AG04449 (cell line): Measurements from ENCODE around the gene ZNF304.
A peak's percentile ranks its signal among the peaks of the same experiment; 100 is the strongest.

Experiments
- CTCF ChIA-PET: fragments of 350-600 bp; formaldehyde crosslinking; extraction: SDS; loops from one replicate; lab custom pipeline; 2021; ENCODE audit warnings: antibody characterized with exemption; lab: Yijun Ruan, JAX
- POLR2A ChIA-PET: fragments of 400-600, 350-600 bp; formaldehyde crosslinking; extraction: SDS; loops from one replicate; lab custom pipeline; 2020; ENCODE audit warnings: antibody characterized with exemption, inconsistent platforms; lab: Yijun Ruan, JAX
- DNase-seq: peaks from one replicate; pipeline ENCODE4 v3.0.0-alpha.2; 2010; ENCODE audit warnings: low read depth, low spot score
- H3K4me3 ChIP-seq: 2 replicates; pipeline ENCODE4 v1.5.1; 2011; ENCODE audit warnings: low read depth, mild to moderate bottlenecking, control low read depth, low read length
- TF ChIP-seq, protein P1 (sequence below): IDR thresholded peaks from one replicate; pipeline ENCODE4 v1.5.1; 2011; ENCODE audit warnings: mild to moderate bottlenecking, moderate library complexity, low read length, control low read depth, inconsistent platforms; ENCODE audit not compliant: insufficient read depth; ENCODE audit errors: missing control alignments

The ZNF304 gene

DNA sequence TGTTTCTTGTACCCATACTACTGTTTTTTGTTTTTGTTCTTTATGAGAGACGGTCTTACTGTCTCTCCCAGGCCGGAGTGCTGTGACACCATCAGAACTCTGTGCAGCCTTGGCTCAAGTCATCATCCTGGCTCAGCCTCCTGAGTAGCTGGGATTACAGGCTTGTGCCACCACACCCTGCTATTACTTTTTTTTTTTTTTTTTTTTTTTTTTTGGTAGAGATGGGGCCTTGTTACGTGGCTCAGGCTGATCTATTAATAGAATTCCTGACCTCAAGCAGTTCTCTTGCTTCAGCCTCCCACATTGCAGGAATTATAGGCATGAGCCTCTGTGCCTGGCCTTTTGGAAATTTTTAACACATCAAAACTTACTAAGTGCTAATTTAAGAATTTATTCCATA is 2.9 kb upstream of the ZNF304 start:
- peak; percentile 21 for DNase-seq
- TF ChIP-seq, protein P1, sequence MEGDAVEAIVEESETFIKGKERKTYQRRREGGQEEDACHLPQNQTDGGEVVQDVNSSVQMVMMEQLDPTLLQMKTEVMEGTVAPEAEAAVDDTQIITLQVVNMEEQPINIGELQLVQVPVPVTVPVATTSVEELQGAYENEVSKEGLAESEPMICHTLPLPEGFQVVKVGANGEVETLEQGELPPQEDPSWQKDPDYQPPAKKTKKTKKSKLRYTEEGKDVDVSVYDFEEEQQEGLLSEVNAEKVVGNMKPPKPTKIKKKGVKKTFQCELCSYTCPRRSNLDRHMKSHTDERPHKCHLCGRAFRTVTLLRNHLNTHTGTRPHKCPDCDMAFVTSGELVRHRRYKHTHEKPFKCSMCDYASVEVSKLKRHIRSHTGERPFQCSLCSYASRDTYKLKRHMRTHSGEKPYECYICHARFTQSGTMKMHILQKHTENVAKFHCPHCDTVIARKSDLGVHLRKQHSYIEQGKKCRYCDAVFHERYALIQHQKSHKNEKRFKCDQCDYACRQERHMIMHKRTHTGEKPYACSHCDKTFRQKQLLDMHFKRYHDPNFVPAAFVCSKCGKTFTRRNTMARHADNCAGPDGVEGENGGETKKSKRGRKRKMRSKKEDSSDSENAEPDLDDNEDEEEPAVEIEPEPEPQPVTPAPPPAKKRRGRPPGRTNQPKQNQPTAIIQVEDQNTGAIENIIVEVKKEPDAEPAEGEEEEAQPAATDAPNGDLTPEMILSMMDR: no peak
- ChIA-PET POLR2A (no interaction called here), CTCF (no interaction called here)
- H3K4me3 ChIP-seq: no peak overlapping the region

DNA sequence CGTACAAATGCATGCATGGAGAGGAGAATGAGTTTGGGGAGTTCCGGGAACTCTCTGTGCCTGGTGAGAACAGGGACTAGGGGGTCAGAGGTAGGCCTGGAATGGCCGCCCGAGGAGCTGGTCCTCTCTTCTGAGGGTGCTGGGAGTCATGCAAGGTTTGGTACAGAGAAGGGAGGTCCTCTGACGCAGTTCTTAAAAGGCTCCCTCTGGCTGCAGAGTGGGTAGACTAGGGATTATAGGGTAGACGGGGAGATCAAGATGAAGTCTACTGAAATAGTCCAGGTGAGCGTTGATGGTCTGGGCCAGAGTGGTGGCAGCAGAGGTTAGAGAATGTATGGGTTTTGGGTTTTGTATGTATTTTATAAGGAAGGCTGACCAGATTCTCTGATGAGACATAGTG is 796 bp downstream of the ZNF304 start:
- CTCF ChIA-PET: interaction anchor here (1.0 kb wide), 1 partner anchor 9 kb away, joined by 3 read pairs; no protein-coding TSS in a partner anchor
- DNase-seq: no peak
- TF ChIP-seq, protein P1: no peak
- peak overlapping the region; percentile 99 for H3K4me3 ChIP-seq
- POLR2A ChIA-PET: no interaction called here

DNA sequence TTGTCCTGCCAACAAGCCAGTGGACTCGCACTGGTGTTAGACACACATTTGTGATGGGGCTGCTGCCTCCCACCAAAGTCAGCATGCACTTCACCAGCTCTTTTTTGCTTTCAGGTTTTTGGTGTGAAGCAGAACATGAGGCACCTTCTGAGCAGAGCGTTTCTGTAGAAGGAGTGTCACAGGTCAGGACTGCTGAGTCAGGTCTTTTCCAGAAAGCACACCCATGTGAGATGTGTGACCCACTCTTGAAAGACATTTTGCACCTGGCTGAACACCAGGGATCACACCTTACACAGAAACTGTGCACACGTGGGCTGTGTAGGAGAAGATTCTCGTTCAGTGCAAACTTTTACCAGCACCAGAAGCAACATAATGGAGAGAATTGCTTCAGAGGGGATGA is 4.8 kb downstream of the ZNF304 start:
- TF ChIP-seq, protein P1: no peak
- no peak overlapping the region for H3K4me3 ChIP-seq
- DNase-seq: no peak
- CTCF ChIA-PET: interaction anchor here (1.3 kb wide), 1 partner anchor 11 kb away, joined by 3 read pairs; no protein-coding TSS in a partner anchor
- POLR2A ChIA-PET: no interaction called here

DNA sequence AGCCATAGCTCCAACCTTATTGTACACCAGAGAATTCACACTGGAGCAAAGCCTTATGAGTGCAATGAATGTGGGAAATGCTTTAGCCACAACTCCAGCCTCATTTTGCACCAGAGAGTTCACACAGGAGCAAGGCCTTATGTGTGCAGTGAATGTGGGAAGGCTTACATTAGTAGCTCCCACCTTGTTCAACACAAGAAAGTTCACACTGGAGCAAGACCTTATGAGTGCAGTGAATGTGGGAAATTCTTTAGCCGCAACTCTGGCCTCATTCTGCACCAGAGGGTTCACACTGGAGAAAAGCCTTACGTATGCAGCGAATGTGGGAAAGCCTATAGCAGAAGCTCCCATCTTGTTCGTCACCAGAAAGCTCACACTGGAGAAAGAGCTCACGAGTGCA is 6.3 kb downstream of the ZNF304 start:
- no peak overlapping the region for H3K4me3 ChIP-seq
- no peak for DNase-seq
- POLR2A ChIA-PET: no interaction called here
- CTCF ChIA-PET: interaction anchor here (0.7 kb wide), 1 partner anchor 36 kb away, joined by 3 read pairs; no protein-coding TSS in a partner anchor
- TF ChIP-seq, protein P1: no peak

- no peak for DNase-seq
- ChIA-PET POLR2A (no interaction called here), CTCF (no interaction called here)
- H3K4me3 ChIP-seq: no peak overlapping the region
- TF ChIP-seq, protein P1: no peak
Measured at GRCh38 chr19:57359300-57359699, 8.2 kb downstream of the ZNF304 start.

- TF ChIP-seq, protein P1: no peak
- H3K4me3 ChIP-seq: peak overlapping the region; percentile 63
- no peak for DNase-seq
- ChIA-PET POLR2A (interaction anchor here (0.7 to 1.1 kb wide), 4 partner anchors 12 to 171 kb away, joined by 3 to 5 read pairs (median 3); partner anchors contain the start of genes ZNF264, ZNF304 and ZNF548), CTCF (interaction anchor here (0.6 to 1.2 kb wide), 2 partner anchors 8 to 770 kb away, joined by 3 read pairs; no protein-coding TSS in a partner anchor)
Measured at GRCh38 chr19:57362419-57362818, 11.3 kb downstream of the ZNF304 start.
